Mucosa of descending colon (tissue), 3 donors: ENCODE results near the gene KLHL2. TPM values are rescaled to one million over a fixed set of nuclear protein-coding genes. Genes with fewer than 3 reads are reported as not detected.
A peak's percentile ranks its signal among the peaks of the same experiment; 100 is the strongest.

ENCODE experiments used
- ATAC-seq: fragments of 200-7000 bp; cut with Tn5 transposase; one replicate; pipeline ENCODE4 v1.9.1; 2020; ENCODE audit warnings: mild to moderate bottlenecking, moderate library complexity
- DNase-seq, 3 donors: peaks; one replicate each; pipeline ENCODE4 v3.0.0-alpha.2; 2020
- H3K36me3 ChIP-seq: fragments of 200-600 bp; one replicate; pipeline ENCODE4 v1.8.0; 2021; ENCODE audit warnings: low read depth, mild to moderate bottlenecking
- H3K4me1 ChIP-seq: fragments of 200-600 bp; one replicate; pipeline ENCODE4 v1.8.0; 2021; ENCODE audit warnings: low read depth, mild to moderate bottlenecking
- H3K4me3 ChIP-seq: fragments of 200-600 bp; one replicate; pipeline ENCODE4 v1.8.0; 2021; ENCODE audit warnings: mild to moderate bottlenecking
- H3K9me3 ChIP-seq: fragments of 200-600 bp; one replicate; pipeline ENCODE4 v1.8.0; 2021; ENCODE audit warnings: mild to moderate bottlenecking
- CTCF ChIP-seq: fragments of 200-600 bp; IDR thresholded peaks from one replicate; pipeline ENCODE4 v1.8.0; 2022; ENCODE audit warnings: antibody characterized with exemption, mild to moderate bottlenecking
- intact Hi-C, 2 donors: fragments of 100-400 bp; cut with DNase I in 1 of 2; cut with micrococcal nuclease in 1 of 2; formaldehyde crosslinking; loops; one replicate each; pipeline versions ENCODE4 v1.11.0 to v1.11.1; 2022; cut with DNase I, micrococcal nuclease
- total RNA-seq, 3 donors: library from RNA; stranded (reverse); fragmentation: NEBNext Ultra II Directional in 2 of 3; extraction: Animal tissue kit (Norgen Biotek cat#: 25700) in 2 of 3; gene quantifications; one replicate each; pipeline versions ENCODE4 v1.2.1 to v1.2.4, GENCODE V29; 2021 to 2023
- donor health status: DM: no; HTN: no; CAD: no; lungs with moderate emphysema.
- donor health status: DM: no; HTN: no; CAD: no.
- donor health status: DM: no; HTN: yes; CAD: no.

Gene KLHL2
- total RNA-seq, 3 donors from 2014 or later, result 12.9 to 19.1 (median 16.4) TPM

DNA sequence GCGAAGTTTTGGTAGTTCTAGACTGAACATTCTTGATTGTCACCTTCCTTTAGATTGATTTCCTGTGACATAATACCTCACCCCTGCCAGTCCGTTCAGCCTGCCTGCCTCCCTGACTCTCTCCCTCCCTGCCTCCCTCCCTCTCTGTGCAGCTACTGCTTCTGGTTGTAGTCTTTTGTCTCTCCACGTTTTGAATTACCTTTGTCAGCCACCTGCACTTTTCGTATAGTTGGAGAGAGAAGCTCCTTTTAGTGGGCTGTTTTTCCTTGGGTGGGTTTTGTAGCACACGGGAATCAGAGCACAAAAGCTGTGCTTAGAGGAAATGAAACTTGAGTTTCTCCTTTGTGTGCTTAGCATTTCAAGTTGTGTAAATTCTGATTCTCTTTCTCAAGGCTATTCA lies 87.5 kb downstream of the KLHL2 start:
- no peaks in the 10 kb centered on the region for H3K4me1 ChIP-seq
- DNase-seq (no peak), ATAC-seq (peak; percentile 28)
- no peak for TF ChIP-seq CTCF
- intact Hi-C loops, result no loop called here
- no peaks in the 10 kb centered on the region for H3K9me3 ChIP-seq
- H3K4me3 ChIP-seq, result no peak overlapping the region
- no peaks in the 10 kb centered on the region for H3K36me3 ChIP-seq

DNA sequence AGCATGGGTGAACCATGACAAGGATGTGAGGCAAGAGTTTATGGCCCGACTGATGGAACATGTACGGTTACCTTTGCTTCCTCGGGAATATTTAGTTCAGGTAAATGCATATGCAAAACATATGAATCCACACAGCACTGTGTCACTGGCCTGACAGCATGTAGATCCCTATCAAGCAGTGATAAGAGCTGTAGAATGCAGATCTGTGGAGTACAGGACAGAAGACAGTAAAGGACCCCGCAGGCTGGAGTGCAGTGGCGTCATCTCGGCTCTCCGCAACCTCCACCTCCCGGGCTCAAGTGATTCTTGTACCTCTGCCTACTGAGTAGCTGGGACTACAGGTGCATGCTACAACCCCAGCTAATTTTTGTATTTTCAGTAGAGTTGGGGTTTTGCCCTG lies 90.3 kb downstream of the KLHL2 start:
- H3K36me3 ChIP-seq, result no peaks in the 10 kb centered on the region
- H3K4me3 ChIP-seq, result no peak overlapping the region
- intact Hi-C loops, result no loop called here
- DNase-seq, result no peak
- no peak for TF ChIP-seq CTCF
- H3K9me3 ChIP-seq, result no peaks in the 10 kb centered on the region
- no peaks in the 10 kb centered on the region for H3K4me1 ChIP-seq
- ATAC-seq, result no peak

DNA sequence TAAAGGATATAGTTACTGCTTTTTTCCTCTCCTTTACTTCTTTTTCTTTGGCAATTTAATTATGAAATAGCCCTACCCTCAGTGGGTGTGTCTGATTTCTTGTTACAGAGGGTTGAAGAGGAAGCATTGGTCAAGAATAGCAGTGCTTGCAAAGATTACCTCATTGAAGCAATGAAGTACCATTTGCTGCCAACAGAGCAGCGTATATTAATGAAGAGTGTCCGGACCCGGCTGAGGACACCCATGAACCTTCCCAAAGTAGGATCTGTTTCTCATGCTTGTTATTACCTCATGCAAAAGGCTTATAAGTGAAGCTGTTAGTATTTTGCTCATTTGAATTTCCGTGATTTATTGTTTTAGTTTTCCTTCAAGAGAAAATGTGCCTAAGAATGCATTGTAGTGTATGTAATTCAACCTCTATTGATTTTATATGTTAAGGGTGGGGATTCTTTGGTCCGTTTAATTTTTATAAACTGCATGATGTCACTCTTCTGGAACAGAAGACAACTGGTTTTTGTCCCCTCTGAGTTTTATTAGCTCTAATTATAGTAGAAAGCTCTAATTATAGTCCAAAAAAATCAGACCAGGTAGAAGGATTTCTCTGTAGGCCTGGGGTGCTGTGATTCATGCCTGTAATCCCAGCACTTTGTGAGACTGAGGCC lies 92.2 kb downstream of the KLHL2 start:
- Histone ChIP-seq H3K4me3 (no peak overlapping the region), H3K36me3 (no peaks in the 10 kb centered on the region), H3K4me1 (no peaks in the 10 kb centered on the region), H3K9me3 (no peaks in the 10 kb centered on the region)
- intact Hi-C loops, result no loop called here
- TF ChIP-seq CTCF, result no peak
- DNase-seq, result no peak
- peak; percentile 46 for ATAC-seq

DNA sequence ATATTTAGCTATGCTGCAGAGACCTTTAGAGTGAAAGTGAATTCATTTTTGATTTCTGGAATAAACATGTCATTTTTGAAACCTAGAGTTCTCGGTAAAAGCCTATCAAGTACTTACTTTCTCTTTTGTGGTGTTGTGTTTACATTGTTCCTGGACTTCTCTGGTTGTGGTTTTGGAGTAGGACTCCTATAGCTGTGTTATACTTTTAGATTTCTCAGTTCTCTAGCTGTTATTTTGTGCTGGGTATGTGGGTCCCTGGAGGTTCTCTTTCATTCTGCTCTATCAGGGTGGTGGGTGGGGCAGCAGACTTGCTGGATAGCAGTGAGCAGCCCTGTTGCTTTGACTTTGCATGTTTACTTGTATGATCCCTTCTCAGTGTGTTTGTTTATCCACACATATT lies 94.5 kb downstream of the KLHL2 start:
- intact Hi-C loops, result no loop called here
- no peak for TF ChIP-seq CTCF
- ATAC-seq (peak; percentile 25), DNase-seq (no peak)
- H3K36me3 ChIP-seq, result no peaks in the 10 kb centered on the region
- H3K9me3 ChIP-seq, result no peaks in the 10 kb centered on the region
- no peak overlapping the region for H3K4me3 ChIP-seq
- no peaks in the 10 kb centered on the region for H3K4me1 ChIP-seq

DNA sequence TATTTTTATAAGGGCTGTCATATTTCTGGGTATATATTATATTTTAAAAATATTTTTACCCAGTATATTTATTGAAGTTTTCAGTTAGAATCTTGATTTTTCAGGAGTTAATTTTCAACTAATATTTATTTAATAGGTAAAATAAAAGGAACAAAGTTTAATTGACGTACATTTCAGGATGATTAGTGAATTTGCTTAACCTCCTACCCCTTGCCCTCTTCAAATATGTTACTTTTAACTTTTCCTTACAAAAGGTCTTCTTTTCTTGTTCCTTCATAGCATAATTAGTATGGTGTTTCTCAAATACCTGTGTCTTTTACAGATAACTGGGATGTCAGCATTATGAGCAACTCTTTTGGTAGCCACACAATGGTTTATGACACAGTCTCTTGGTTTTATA lies 95.3 kb downstream of the KLHL2 start:
- Histone ChIP-seq H3K9me3 (no peaks in the 10 kb centered on the region), H3K4me3 (no peak overlapping the region), H3K36me3 (no peaks in the 10 kb centered on the region), H3K4me1 (no peaks in the 10 kb centered on the region)
- DNase-seq, result no peak
- ATAC-seq, result no peak
- intact Hi-C loops, result no loop called here
- TF ChIP-seq CTCF, result no peak

- DNase-seq (no peak), ATAC-seq (no peak)
- intact Hi-C loops, result no loop called here
- no peak overlapping the region for H3K4me3 ChIP-seq
- no peaks in the 10 kb centered on the region for H3K4me1 ChIP-seq
- H3K36me3 ChIP-seq, result no peaks in the 10 kb centered on the region
- TF ChIP-seq CTCF, result no peak
- no peaks in the 10 kb centered on the region for H3K9me3 ChIP-seq
Observed at GRCh38 chr4:165308166-165308565, 100.8 kb downstream of the KLHL2 start.
